Heart left ventricle (tissue), 16 donors: ENCODE results near the gene DNMT3A. TPM values are rescaled to one million over a fixed set of nuclear protein-coding genes. Genes with fewer than 3 reads are reported as not detected.

ENCODE experiments used
- ATAC-seq, 4 donors: fragments of 200-7000 bp; cut with Tn5 transposase; one replicate each; pipeline ENCODE4 v1.9.1; 2020 to 2022; ENCODE audit warnings: moderate library complexity in 4 of 4, mild to moderate bottlenecking in 3 of 4, moderate number of reproducible peaks in 1 of 4
- DNase-seq, 5 donors: peaks; one replicate each; pipeline ENCODE4 v3.0.0-alpha.2; 2020
- H3K27ac ChIP-seq, 12 donors: fragments of 200-600 bp; sonication (generic) in 4 of 12; one replicate each; pipeline versions ENCODE4 v1.5.0 to v1.8.0; 2016 to 2022; ENCODE audit warnings: mild to moderate bottlenecking in 2 of 12
- H3K27me3 ChIP-seq, 9 donors: fragments of 200-600 bp; sonication (generic) in 2 of 9; one replicate each; pipeline versions ENCODE4 v1.5.1 to v1.8.0; 2016 to 2022; ENCODE audit warnings: mild to moderate bottlenecking in 3 of 9
- H3K36me3 ChIP-seq, 9 donors: fragments of 200-600 bp; sonication (generic) in 2 of 9; one replicate each; pipeline versions ENCODE4 v1.5.0 to v1.8.0; 2018 to 2022; ENCODE audit warnings: mild to moderate bottlenecking in 2 of 9
- H3K4me1 ChIP-seq, 12 donors: fragments of 200-600 bp; sonication (generic) in 4 of 12; one replicate each; pipeline versions ENCODE4 v1.5.0 to v1.8.0; 2016 to 2022; ENCODE audit warnings: mild to moderate bottlenecking in 3 of 12
- H3K4me3 ChIP-seq, 12 donors: fragments of 200-600 bp; sonication (generic) in 4 of 12; one replicate each; pipeline versions ENCODE4 v1.5.0 to v1.8.0; 2017 to 2022; ENCODE audit warnings: mild to moderate bottlenecking in 9 of 12, moderate library complexity in 4 of 12
- H3K9me3 ChIP-seq, 12 donors: fragments of 200-600 bp; sonication (generic) in 4 of 12; one replicate each; pipeline versions ENCODE4 v1.5.0 to v1.8.0; 2016 to 2022; ENCODE audit warnings: mild to moderate bottlenecking in 1 of 12
- CTCF ChIP-seq, 12 donors: fragments of 200-600 bp; sonication (generic) in 4 of 12; IDR thresholded peaks; one replicate each; pipeline versions ENCODE4 v1.5.0 to v1.8.0; 2018 to 2022; ENCODE audit warnings: antibody characterized with exemption in 12 of 12, mild to moderate bottlenecking in 5 of 12
- POLR2A ChIP-seq, 2 donors: fragments of 450-650 bp; IDR thresholded peaks; one replicate each; pipeline ENCODE4 v1.6.1; 2017; ENCODE audit warnings: antibody characterized with exemption in 2 of 2, mild to moderate bottlenecking in 2 of 2, moderate library complexity in 2 of 2
- WGBS, 4 donors: extraction: QIAGEN DNeasy Blood & Tissue Kit in 2 of 4; methylation state at CpG; one replicate each; pipeline versions ENCODE4 v1.1.5 to v1.1.7; 2013 to 2018; 5-methylcytosine and 5-hydroxymethylcytosine counted together
- intact Hi-C, 10 donors: fragments of 100-400 bp; cut with DNase I; formaldehyde crosslinking; loops; one replicate each; pipeline versions ENCODE4 v1.11.1 to v1.14.2; 2022
- polyA plus RNA-seq, 2 donors: library from polyadenylated mRNA; stranded (reverse); fragments of 200-250 nt; gene quantifications; one replicate each; pipeline ENCODE4 v1.2.3, GENCODE V29; 2013
- total RNA-seq, 9 donors: library from RNA; depleted of rRNA in 2 of 9; stranded (reverse); fragments of >200 nt in 2 of 9; fragmentation: NEBNext Ultra II Directional in 3 of 9; extraction: Animal tissue kit (Norgen Biotek cat#: 25700) in 3 of 9; gene quantifications; one replicate each; pipeline versions ENCODE4 v1.1.0 to v1.2.4, GENCODE V29; 2016 to 2023
- donor health status: ischemic (EF 13 %, LVEDD 7.1; RV severe dilation, severe dysfunction).
- donor health status: healthy with polysubstance abuse.
- donor health status: DM: no; HTN: yes; CAD: no.
- donor health status: DM: no; HTN: no; CAD: no.
- donor health status: ischemic (EF 25% LVEDD 6.9; RV normal size, moderate dysfunction).
- donor health status: ischemic (EF 25% LVEDD 5.7; RV mildly dilated, moderate dysfunction).
- donor health status: healthy.
- donor health status: DM: yes; HTN: yes; CAD: no.
- donor health status: ischemic (EF 35%, LVEDD 5.7; RV mildly dilated, moderate dysfunction).
- donor health status: nonischemic (EF 11% LVEDD 7.7; RV severe dilation, severe dysfunction).
- donor health status: DM: yes; HTN: yes; CAD: no.
- donor health status: PGD.
- donor health status: ischemic (EF 29% LVEDD 5.4; RV normal size, mild dysfunction).
- donor health status: nonischemic (EF 23%, LVEDD 6.1; RV moderate dilation, normal function).

Gene DNMT3A
- total and polyA plus RNA-seq, 11 donors, result 3.5 to 26.0 (median 16.0) TPM

GRCh38 chr2:25315316-25315680 lies 26.4 kb downstream of the DNMT3A start:
- H3K27ac ChIP-seq, result peak overlapping the region in 11 of 12 donors; percentile 65 to 91 (median 83)
- no peak for DNase-seq
- H3K27me3 ChIP-seq, result no peaks in the 10 kb centered on the region
- peaks cover 0 to 24% (median 5%) of the 10 kb centered on the region in 9 donors for H3K36me3 ChIP-seq
- no peak for TF ChIP-seq CTCF (IDR thresholded peaks at IDR 0.05)
- TF ChIP-seq POLR2A (IDR thresholded peaks at IDR 0.05), result no peak
- ATAC-seq, result no peak
- H3K9me3 ChIP-seq, result no peaks in the 10 kb centered on the region
- 54 to 77% (median 63%) methylated on average over 3 to 11 of the region's 11 CpGs for WGBS, 4 donors
- H3K4me3 ChIP-seq, result peak overlapping the region in 3 of 12 donors; percentile 2 to 16 (median 10)
- peaks cover 3 to 66% (median 57%) of the 10 kb centered on the region in 12 donors for H3K4me1 ChIP-seq
- intact Hi-C loops, result no loop called here

GRCh38 chr2:25314514-25315315 lies 27.0 kb downstream of the DNMT3A start:
- Histone ChIP-seq H3K27ac (peak overlapping the region; percentile 64 to 91 (median 82)), H3K4me1 (peaks cover 3 to 71% (median 61%) of the 10 kb centered on the region in 12 donors), H3K9me3 (no peaks in the 10 kb centered on the region), H3K27me3 (no peaks in the 10 kb centered on the region), H3K4me3 (peak overlapping the region in 5 of 12 donors; percentile 2 to 20 (median 14)), H3K36me3 (peaks cover 0 to 24% (median 5%) of the 10 kb centered on the region in 9 donors)
- 8 to 28% (median 13%) methylated on average over 8 to 13 of the region's 13 CpGs for WGBS, 4 donors
- intact Hi-C loops, result loop anchor here in 1 of 10 donors (5.0 kb wide), 1 partner anchor 63 kb away; no protein-coding TSS in a partner anchor
- TF ChIP-seq POLR2A (IDR thresholded peaks at IDR 0.05) (peak in 1 of 2 donors; percentile 34), CTCF (IDR thresholded peaks at IDR 0.05) (no peak)
- ATAC-seq (peak; percentile 17 to 83 (median 53)), DNase-seq (peak; percentile 79 to 85 (median 85))

GRCh38 chr2:25313711-25314513 lies 27.8 kb downstream of the DNMT3A start:
- Histone ChIP-seq H3K4me1 (peaks cover 3 to 79% (median 64%) of the 10 kb centered on the region in 12 donors), H3K9me3 (no peaks in the 10 kb centered on the region), H3K27ac (peak overlapping the region; percentile 64 to 91 (median 82)), H3K36me3 (peaks cover 0 to 24% (median 10%) of the 10 kb centered on the region in 9 donors), H3K27me3 (no peaks in the 10 kb centered on the region), H3K4me3 (peak overlapping the region in 1 of 12 donors; percentile 26)
- 84 to 85% (median 84%) methylated on average over 21 to 27 of the region's 27 CpGs for WGBS, 4 donors
- intact Hi-C loops, result loop anchor here in 1 of 10 donors (5.0 kb wide), 1 partner anchor 63 kb away; no protein-coding TSS in a partner anchor
- ATAC-seq (no peak), DNase-seq (peak in 1 of 5 donors; percentile 39)
- TF ChIP-seq POLR2A (IDR thresholded peaks at IDR 0.05), result no peak
- no peak for TF ChIP-seq CTCF (IDR thresholded peaks at IDR 0.05)
